Muscle layer of colon (tissue), 2 donors: ENCODE results near the gene TBC1D3I.
"Not testable (repeated sequence)": the region's sequence is repeated elsewhere in the genome, so short reads cannot be mapped to it uniquely, and the experiment has no call there.

Experiments used
- H3K27ac ChIP-seq: one replicate; pipeline ENCODE4 v1.7.0; 2013; ENCODE audit warnings: low read depth, mild to moderate bottlenecking, low read length, moderate library complexity
- H3K27me3 ChIP-seq, 2 donors: one replicate each; pipeline ENCODE4 v1.7.0; 2013; ENCODE audit warnings: low read length in 2 of 2, mild to moderate bottlenecking in 2 of 2; ENCODE audit not compliant: insufficient read depth in 2 of 2, control insufficient read depth in 1 of 2
- H3K36me3 ChIP-seq: one replicate; pipeline ENCODE4 v1.7.0; 2013; ENCODE audit warnings: mild to moderate bottlenecking, low read length; ENCODE audit not compliant: insufficient read depth
- H3K4me1 ChIP-seq: one replicate; pipeline ENCODE4 v1.7.0; 2013; ENCODE audit warnings: mild to moderate bottlenecking, low read length; ENCODE audit not compliant: insufficient read depth
- H3K4me3 ChIP-seq, 2 donors: one replicate each; pipeline ENCODE4 v1.7.0; 2013; ENCODE audit warnings: low read length in 2 of 2, low read depth in 1 of 2, mild to moderate bottlenecking in 1 of 2, moderate library complexity in 1 of 2
- H3K9ac ChIP-seq: one replicate; pipeline ENCODE4 v1.7.0; 2013; ENCODE audit warnings: low read length
- H3K9me3 ChIP-seq: one replicate; pipeline ENCODE4 v1.7.0; 2013; ENCODE audit warnings: mild to moderate bottlenecking, low read length
- donor health status: abdominal sarcoma.
- donor health status: Adenocarcinoma of cecum.

Gene TBC1D3I

GRCh38 chr17:36264470-36264869, at the start of gene TBC1D3I:
Gene TBC1D3I, minus strand, starts transcription at chr17:36264570. Its CDS starts 1,585 bp downstream, at chr17:36262985.
- not testable (repeated sequence) for H3K4me3 ChIP-seq

GRCh38 chr17:36295161-36295560, 30.8 kb upstream of the TBC1D3I start:
- not testable (repeated sequence) for H3K4me3 ChIP-seq, H3K27me3 ChIP-seq, H3K9ac ChIP-seq, H3K27ac ChIP-seq, H3K4me1 ChIP-seq, H3K36me3 ChIP-seq, H3K9me3 ChIP-seq

More at GRCh38 chr17:36264470-36264869, at the start of gene TBC1D3I:
- H3K27ac ChIP-seq, H3K9ac ChIP-seq, H3K27me3 ChIP-seq, H3K9me3 ChIP-seq, H3K4me1 ChIP-seq, H3K36me3 ChIP-seq: not testable (repeated sequence)

- H3K36me3 ChIP-seq, H3K27me3 ChIP-seq, H3K9me3 ChIP-seq, H3K4me1 ChIP-seq, H3K9ac ChIP-seq, H3K27ac ChIP-seq, H3K4me3 ChIP-seq: not testable (repeated sequence)
Measured at GRCh38 chr17:36289965-36290612, 25.7 kb upstream of the TBC1D3I start.

- not testable (repeated sequence) for H3K27me3 ChIP-seq, H3K36me3 ChIP-seq, H3K4me3 ChIP-seq, H3K27ac ChIP-seq, H3K4me1 ChIP-seq, H3K9ac ChIP-seq, H3K9me3 ChIP-seq
Measured at GRCh38 chr17:36284219-36284618, 19.8 kb upstream of the TBC1D3I start.

GRCh38 chr17:36283256-36283655, 18.9 kb upstream of the TBC1D3I start:
- H3K27ac ChIP-seq, H3K4me3 ChIP-seq, H3K9me3 ChIP-seq, H3K4me1 ChIP-seq, H3K36me3 ChIP-seq, H3K27me3 ChIP-seq, H3K9ac ChIP-seq: not testable (repeated sequence)

GRCh38 chr17:36242046-36242445, 22.3 kb downstream of the TBC1D3I start:
- H3K27me3 ChIP-seq, H3K9ac ChIP-seq, H3K9me3 ChIP-seq, H3K4me1 ChIP-seq, H3K36me3 ChIP-seq, H3K4me3 ChIP-seq, H3K27ac ChIP-seq: not testable (repeated sequence)

- not testable (repeated sequence) for H3K4me3 ChIP-seq, H3K27ac ChIP-seq, H3K9ac ChIP-seq, H3K27me3 ChIP-seq, H3K36me3 ChIP-seq, H3K4me1 ChIP-seq, H3K9me3 ChIP-seq
Measured at GRCh38 chr17:36229644-36230043, 34.7 kb downstream of the TBC1D3I start.

GRCh38 chr17:36222967-36223366, 41.4 kb downstream of the TBC1D3I start:
- H3K4me3 ChIP-seq, H3K27me3 ChIP-seq, H3K9me3 ChIP-seq, H3K9ac ChIP-seq, H3K36me3 ChIP-seq, H3K27ac ChIP-seq, H3K4me1 ChIP-seq: not testable (repeated sequence)

GRCh38 chr17:36221581-36222100, 42.7 kb downstream of the TBC1D3I start:
- not testable (repeated sequence) for H3K9ac ChIP-seq, H3K4me3 ChIP-seq, H3K9me3 ChIP-seq, H3K27me3 ChIP-seq, H3K36me3 ChIP-seq, H3K4me1 ChIP-seq, H3K27ac ChIP-seq

- not testable (repeated sequence) for H3K4me3 ChIP-seq, H3K36me3 ChIP-seq, H3K9me3 ChIP-seq, H3K27me3 ChIP-seq, H3K4me1 ChIP-seq, H3K9ac ChIP-seq, H3K27ac ChIP-seq
Measured at GRCh38 chr17:36220737-36221580, 43.4 kb downstream of the TBC1D3I start.

- not testable (repeated sequence) for H3K9ac ChIP-seq, H3K36me3 ChIP-seq, H3K27ac ChIP-seq, H3K9me3 ChIP-seq, H3K4me1 ChIP-seq, H3K4me3 ChIP-seq, H3K27me3 ChIP-seq
Measured at GRCh38 chr17:36219556-36219955, 44.8 kb downstream of the TBC1D3I start.
